Pancreas (tissue), 10 donors: ENCODE results near the gene SLC18A3. TPM values are rescaled to one million over a fixed set of nuclear protein-coding genes. Genes with fewer than 3 reads are reported as not detected.

Experiments used
- ATAC-seq, 4 donors: fragments of 200-7000 bp; cut with Tn5 transposase; one replicate each; pipeline versions ENCODE4 v1.8.0 to v1.9.1; 2020; ENCODE audit warnings: mild to moderate bottlenecking in 4 of 4, moderate library complexity in 4 of 4
- DNase-seq, 6 donors: peaks; one replicate each; pipeline ENCODE4 v3.0.0-alpha.2; 2020
- FAIRE-seq: peaks from 2 replicates; lab custom pipeline; 2012; peaks lifted over from hg19 to GRCh38; lab: Jason Lieb, UNC
- H3K27ac ChIP-seq, 4 donors: fragments of 200-600 bp; sonication (generic); 1 replicate in 3 of 4; 2 replicates in 1 of 4; pipeline versions ENCODE4 v1.5.0 to v1.8.0; 2020
- H3K27me3 ChIP-seq, 4 donors: fragments of 200-600 bp; one replicate each; pipeline ENCODE4 v1.8.0; 2021
- H3K36me3 ChIP-seq, 3 donors: fragments of 200-600 bp; sonication (generic) in 1 of 3; one replicate each; pipeline versions ENCODE4 v1.5.0 to v1.8.0; 2020 to 2021
- H3K4me1 ChIP-seq, 3 donors: fragments of 200-600 bp; one replicate each; pipeline ENCODE4 v1.8.0; 2021
- H3K4me3 ChIP-seq, 4 donors: fragments of 200-600 bp; sonication (generic) in 2 of 4; one replicate each; pipeline versions ENCODE4 v1.5.0 to v1.8.0; 2020 to 2021
- H3K9me3 ChIP-seq, 4 donors: fragments of 200-600 bp; one replicate each; pipeline ENCODE4 v1.8.0; 2021
- CTCF ChIP-seq, 4 donors: fragments of 200-600 bp; sonication (generic) in 3 of 4; IDR thresholded peaks; one replicate each; pipeline versions ENCODE4 v1.5.0 to v1.8.0; 2021; ENCODE audit warnings: antibody characterized with exemption in 4 of 4
- WGBS, 2 donors: extraction: QIAGEN DNeasy Blood & Tissue Kit; methylation state at CpG; one replicate each; pipeline ENCODE4 v1.1.7; 2013; 5-methylcytosine and 5-hydroxymethylcytosine counted together
- intact Hi-C, 3 donors: fragments of 100-400 bp; cut with DNase I; formaldehyde crosslinking; loops; one replicate each; pipeline versions ENCODE4 v1.11.1 to v1.14.2; 2022
- polyA plus RNA-seq, 2 donors: library from polyadenylated mRNA; stranded (reverse); fragments of 200-250 nt; gene quantifications; one replicate each; pipeline ENCODE4 v1.2.3, GENCODE V29; 2013
- total RNA-seq, 6 donors: library from RNA; stranded (reverse); fragmentation: NEBNext Ultra II Directional in 4 of 6; extraction: Animal tissue kit (Norgen Biotek cat#: 25700) in 4 of 6; gene quantifications; one replicate each; pipeline versions ENCODE4 v1.2.1 to v1.2.4, GENCODE V29; 2021 to 2023
- donor health status: healthy with polysubstance abuse.
- donor health status: DM: no; HTN: no; CAD: no; lungs with moderate emphysema.
- donor health status: DM: no; HTN: no; CAD: no.
- donor health status: control.
- donor health status: control.
- donor health status: Bipolar disorder and iron deficiency.
- donor health status: DM: yes; HTN: yes; CAD: no.
- donor health status: DM: no; HTN: no; CAD: no.
- donor health status: DM: no; HTN: no; CAD: no.
- donor health status: DM: yes; HTN: yes; CAD: no.

Gene SLC18A3
- total and polyA plus RNA-seq, 8 donors, result 0.09 to 0.47 TPM; not detected in 6

- FAIRE-seq (no peak), ATAC-seq (no peak), DNase-seq (peak in 1 of 6 donors; percentile 32)
- no peak overlapping the region for H3K27ac ChIP-seq
- intact Hi-C loops, result no loop called here
- H3K9me3 ChIP-seq, result no peaks in the 10 kb centered on the region
- no peaks in the 10 kb centered on the region for H3K36me3 ChIP-seq
- no peaks in the 10 kb centered on the region for H3K4me1 ChIP-seq
- H3K27me3 ChIP-seq, result peaks cover 0 to 6% (median 0%) of the 10 kb centered on the region in 4 donors
- TF ChIP-seq CTCF (IDR thresholded peaks at IDR 0.05), result no peak
- 47 to 61% methylated on average over 7 of the region's 7 CpGs for WGBS, 2 donors
- H3K4me3 ChIP-seq, result no peak overlapping the region
These were observed 7.3 kb downstream of the SLC18A3 start for GRCh38 chr10:49617121-49618020.

- FAIRE-seq (no peak), DNase-seq (no peak), ATAC-seq (no peak)
- H3K27ac ChIP-seq, result no peak overlapping the region
- no peaks in the 10 kb centered on the region for H3K4me1 ChIP-seq
- H3K27me3 ChIP-seq, result peaks cover 0 to 6% (median 0%) of the 10 kb centered on the region in 4 donors
- H3K4me3 ChIP-seq, result no peak overlapping the region
- no peaks in the 10 kb centered on the region for H3K9me3 ChIP-seq
- H3K36me3 ChIP-seq, result no peaks in the 10 kb centered on the region
- TF ChIP-seq CTCF (IDR thresholded peaks at IDR 0.05), result no peak
- intact Hi-C loops, result no loop called here
- WGBS, 2 donors, result 52 to 63% methylated on average over 2 of the region's 2 CpGs
These were observed 8.7 kb downstream of the SLC18A3 start for GRCh38 chr10:49618821-49619220.

- H3K4me3 ChIP-seq, result no peak overlapping the region
- no peaks in the 10 kb centered on the region for H3K4me1 ChIP-seq
- no peak for FAIRE-seq
- H3K27me3 ChIP-seq, result peaks cover 0 to 6% (median 0%) of the 10 kb centered on the region in 4 donors
- no peak for TF ChIP-seq CTCF (IDR thresholded peaks at IDR 0.05)
- no peaks in the 10 kb centered on the region for H3K36me3 ChIP-seq
- no peak overlapping the region for H3K27ac ChIP-seq
- peak in 1 of 6 donors; percentile 36 for DNase-seq
- 43 to 46% methylated on average over 10 of the region's 10 CpGs for WGBS, 2 donors
- no peaks in the 10 kb centered on the region for H3K9me3 ChIP-seq
- ATAC-seq, result no peak
- intact Hi-C loops, result no loop called here
These were observed 9.5 kb downstream of the SLC18A3 start for GRCh38 chr10:49619613-49620012.

GRCh38 chr10:49620286-49620810 lies 10.2 kb downstream of the SLC18A3 start:
- intact Hi-C loops, result no loop called here
- peak in 1 of 6 donors; percentile 30 for DNase-seq

More at GRCh38 chr10:49620286-49620810, 10.2 kb downstream of the SLC18A3 start:
- Histone ChIP-seq H3K27ac (no peak overlapping the region), H3K27me3 (peaks cover 0 to 6% (median 0%) of the 10 kb centered on the region in 4 donors), H3K4me1 (no peaks in the 10 kb centered on the region), H3K36me3 (no peaks in the 10 kb centered on the region), H3K4me3 (no peak overlapping the region), H3K9me3 (no peaks in the 10 kb centered on the region)
- FAIRE-seq, result no peak
- WGBS, 2 donors, result 65 to 70% methylated on average over 12 of the region's 12 CpGs
- no peak for ATAC-seq
- no peak for TF ChIP-seq CTCF (IDR thresholded peaks at IDR 0.05)
